GM12878 (cell line): ENCODE results near the gene HS6ST3. TPM values are rescaled to one million over a fixed set of nuclear protein-coding genes. Genes with fewer than 3 reads are reported as not detected.

Source experiments
- ATAC-seq: fragments of 200-7000 bp; cut with Tn5 transposase; 3 replicates; pipeline ENCODE4 v1.9.1; 2020; ENCODE audit warnings: mild to moderate bottlenecking, moderate library complexity
- BruUV-seq: library from RNA; stranded (reverse); fragments of 400-500 nt; replicated peaks from 2 replicates; lab custom pipeline; 2021; lab: Mats Ljungman, UMichigan
- CTCF ChIA-PET: fragments of 300-600 bp; sonication (Branson Sonifier 250); formaldehyde crosslinking; extraction: SDS; loops from one replicate; lab custom pipeline; 2021; ENCODE audit warnings: inconsistent platforms; lab: Yijun Ruan, JAX
- POLR2A ChIA-PET: fragments of 350-600 bp; formaldehyde crosslinking; extraction: SDS; loops from one replicate; lab custom pipeline; 2021; ENCODE audit warnings: inconsistent platforms; lab: Charles Lee
- RAD21 ChIA-PET: fragments of 300-600 bp; sonication (Branson Sonifier 250); formaldehyde crosslinking; loops from one replicate; lab custom pipeline; 2023; ENCODE audit warnings: antibody characterized with exemption; ENCODE audit not compliant: unreplicated experiment; lab: Charles Lee
- SMC1A ChIA-PET: fragments of 300-600 bp; sonication (Branson Sonifier 250); formaldehyde crosslinking; loops from one replicate; lab custom pipeline; 2023; ENCODE audit not compliant: unreplicated experiment, uncharacterized antibody; lab: Charles Lee
- DNase-seq: peaks from one replicate; pipeline ENCODE4 v3.0.0-alpha.2; 2011; ENCODE audit warnings: low read depth, low spot score
- FAIRE-seq: peaks from 3 replicates; lab custom pipeline; 2011; peaks lifted over from hg19 to GRCh38; lab: Jason Lieb, UNC
- H2AFZ ChIP-seq: 2 replicates; pipeline ENCODE4 v1.6.0; 2011; ENCODE audit warnings: low read depth, low read length, control low read depth; ENCODE audit not compliant: control insufficient read depth
- H3K27ac ChIP-seq: 2 replicates; pipeline ENCODE4 v1.5.1; 2011; ENCODE audit warnings: control low read depth; ENCODE audit not compliant: control insufficient read depth, insufficient read depth
- H3K27me3 ChIP-seq, 2 experiments: replicated peaks in 1 of 2; 2 replicates each; pipeline versions ENCODE4 v1.6.0 to v1.6.1; 2011; ENCODE audit warnings: low read length in 1 of 2; ENCODE audit not compliant: control insufficient read depth in 2 of 2, insufficient read depth in 2 of 2
- H3K36me3 ChIP-seq, 2 experiments: 2 replicates each; pipeline ENCODE4 v1.5.1; 2011; ENCODE audit warnings: low read length in 1 of 2; ENCODE audit not compliant: control insufficient read depth in 2 of 2, insufficient read depth in 2 of 2
- H3K4me1 ChIP-seq: 2 replicates; pipeline ENCODE4 v1.6.1; 2011; ENCODE audit warnings: mild to moderate bottlenecking, low read length, moderate library complexity, mixed read lengths; ENCODE audit not compliant: control insufficient read depth, insufficient read depth
- H3K4me2 ChIP-seq: 2 replicates; pipeline ENCODE4 v1.6.0; 2011; ENCODE audit warnings: control low read depth; ENCODE audit not compliant: control insufficient read depth, insufficient read depth
- H3K4me3 ChIP-seq: fragments of 200-600 bp; sonication (generic); 2 replicates; pipeline ENCODE4 v1.5.1; 2016
- H3K79me2 ChIP-seq: 2 replicates; pipeline ENCODE4 v1.6.0; 2011; ENCODE audit warnings: low read length; ENCODE audit not compliant: control insufficient read depth, insufficient read depth
- H3K9ac ChIP-seq: 2 replicates; pipeline ENCODE4 v1.8.0; 2011; ENCODE audit warnings: low read length, control low read depth, mixed read lengths; ENCODE audit not compliant: control insufficient read depth, insufficient read depth
- H3K9me3 ChIP-seq: replicated peaks from 3 replicates; pipeline ENCODE4 v1.5.1; 2011; ENCODE audit warnings: mild to moderate bottlenecking, low read length; ENCODE audit not compliant: control insufficient read depth, insufficient read depth
- H4K20me1 ChIP-seq: 2 replicates; pipeline ENCODE4 v1.6.0; 2011; ENCODE audit not compliant: control insufficient read depth, insufficient read depth
- ATF2 ChIP-seq: IDR thresholded peaks from 2 replicates; pipeline ENCODE4 v1.6.1; 2012; ENCODE audit warnings: low read length, inconsistent platforms
- BACH1 ChIP-seq: fragments of 450-650 bp; IDR thresholded peaks from 2 replicates; pipeline ENCODE4 v1.6.1; 2017; ENCODE audit warnings: mild to moderate bottlenecking, borderline replicate concordance
- BRCA1 ChIP-seq: IDR thresholded peaks from 2 replicates; pipeline ENCODE4 v1.6.1; 2011; ENCODE audit warnings: low read depth, low read length, improper control_type of control experiment
- CTCF ChIP-seq, 3 experiments: IDR thresholded peaks in 2 of 3; conservative IDR thresholded peaks in 1 of 3; 2 replicates each; pipeline ENCODE4 v1.5.1; 2011; ENCODE audit warnings: low read depth in 3 of 3, low read length in 3 of 3, mild to moderate bottlenecking in 3 of 3, control low read depth in 2 of 3, moderate library complexity in 2 of 3, inconsistent platforms in 1 of 3, mixed read lengths in 1 of 3; ENCODE audit not compliant: control insufficient read depth in 2 of 3, insufficient read depth in 1 of 3; ENCODE audit errors: extremely low read depth in 1 of 3
- CUX1 ChIP-seq: IDR thresholded peaks from 2 replicates; pipeline ENCODE4 v1.6.1; 2012; ENCODE audit warnings: improper control_type of control experiment, low read depth, low read length; ENCODE audit not compliant: insufficient replicate concordance
- DPF2 ChIP-seq: fragments of 450-650 bp; IDR thresholded peaks from 2 replicates; pipeline ENCODE4 v1.6.1; 2017; ENCODE audit warnings: mild to moderate bottlenecking
- E2F4 ChIP-seq: IDR thresholded peaks from 2 replicates; pipeline ENCODE4 v1.6.1; 2012; ENCODE audit warnings: low read depth, low read length, improper control_type of control experiment
- EGR1 ChIP-seq, 2 experiments: IDR thresholded peaks; 1 replicate in 1 of 2; 2 replicates in 1 of 2; pipeline ENCODE4 v1.6.1; 2011 to 2012; ENCODE audit warnings: low read depth in 2 of 2, low read length in 2 of 2, borderline replicate concordance in 1 of 2, mild to moderate bottlenecking in 1 of 2, moderate library complexity in 1 of 2
- HSF1 ChIP-seq: fragments of 150-350 bp; IDR thresholded peaks from 2 replicates; pipeline ENCODE4 v1.6.1; 2014; ENCODE audit warnings: mild to moderate bottlenecking, low read depth, low read length
- MEF2A ChIP-seq: IDR thresholded peaks from 2 replicates; pipeline ENCODE4 v1.6.1; 2011; ENCODE audit warnings: low read depth, mild to moderate bottlenecking, low read length, moderate library complexity; ENCODE audit not compliant: insufficient read depth
- TCF3 ChIP-seq: IDR thresholded peaks from 2 replicates; pipeline ENCODE4 v1.6.1; 2012; ENCODE audit warnings: low read depth, mild to moderate bottlenecking, low read length, borderline replicate concordance; ENCODE audit not compliant: insufficient read depth
- YBX1 ChIP-seq: fragments of 450-650 bp; IDR thresholded peaks from 2 replicates; pipeline ENCODE4 v1.6.1; 2016; ENCODE audit warnings: antibody characterized with exemption
- in situ Hi-C: fragments of 300-500 bp; cut with MboI; formaldehyde crosslinking; loops from 9 replicates; pipeline ENCODE4 v1.14.3; 2018; ENCODE audit warnings: mixed read lengths
- intact Hi-C: fragments of 100-400 bp; cut with micrococcal nuclease; formaldehyde crosslinking; loops from one replicate; pipeline ENCODE4 v1.14.2; 2022; ENCODE audit not compliant: unreplicated experiment
- polyA plus RNA-seq, 11 experiments: library from polyadenylated mRNA; depleted of rRNA in 4 of 11; unstranded in 6 of 11; stranded (reverse) in 5 of 11; fragments of >200 nt; fragmentation: Nextera tagmentation in 4 of 11; fragmentation: Illumina TruSeq in 1 of 11; extraction: Ambion mirVana in 4 of 11; extraction: Trizol in 1 of 11; gene quantifications; 1 replicate in 1 of 11; 2 replicates in 10 of 11; pipeline versions ENCODE4 v1.2.1 to v1.2.3, GENCODE V29; 2011 to 2016; ENCODE audit warnings: inconsistent platforms in 2 of 11, missing spikeins in 2 of 11, low read depth in 1 of 11
- total RNA-seq, 4 experiments: library from RNA; depleted of rRNA in 3 of 4; stranded (reverse); fragments of >200 nt in 3 of 4; fragmentation: Illumina TruSeq in 1 of 4; extraction: Trizol in 1 of 4; gene quantifications; 2 replicates each; pipeline versions ENCODE4 v1.2.1 to v1.2.3, GENCODE V29; 2013 to 2021

Gene HS6ST3
- total and polyA plus RNA-seq, 10 of the 15 experiments (the other 5 are each of a cell fraction or from before 2014, with no cell fraction given): under 0.01 to 2.9 TPM; not detected in 8

- TF ChIP-seq CUX1: no peak
These were observed 581.2 kb downstream of the HS6ST3 start (continued) for GRCh38 chr13:96671073-96671472.

GRCh38 chr13:96672016-96672415, 582.1 kb downstream of the HS6ST3 start:
- H3K4me2 ChIP-seq: no peak overlapping the region
- H4K20me1 ChIP-seq: no peaks in the 10 kb centered on the region
- no peak for FAIRE-seq
- no TSS peak for BruUV-seq
- H3K9ac ChIP-seq: no peak overlapping the region
- H3K27ac ChIP-seq: no peak overlapping the region
- H3K4me1 ChIP-seq: no peaks in the 10 kb centered on the region
- no peaks in the 10 kb centered on the region for H3K79me2 ChIP-seq
- ChIA-PET POLR2A (no interaction called here), RAD21 (no interaction called here), CTCF (no interaction called here), SMC1A (no interaction called here)
- no peaks in the 10 kb centered on the region for H3K9me3 ChIP-seq
- H3K4me3 ChIP-seq: no peak overlapping the region
- in situ Hi-C loops (no loop called here), intact Hi-C loops (no loop called here)
- no peak overlapping the region for H2AFZ ChIP-seq
- DNase-seq: no peak
- ATAC-seq: no peak
- H3K27me3 ChIP-seq: no peaks in the 10 kb centered on the region
- no peaks in the 10 kb centered on the region for H3K36me3 ChIP-seq
- TF ChIP-seq ATF2 (no peak), YBX1 (no peak), HSF1 (no peak), E2F4 (no peak), MEF2A (no peak), TCF3 (no peak), BRCA1 (no peak), DPF2 (no peak), CTCF (IDR thresholded peaks at IDR 0.05 in 2 of 3, conservative IDR thresholded peaks at IDR 0.05 in 1 of 3; ENCODE audit: control insufficient read depth in 2 of 3, extremely low read depth in 1 of 3, insufficient read depth in 1 of 3, low read depth in 3 of 3, low read length in 3 of 3) (no peak), EGR1 (IDR thresholded peaks at IDR 0.05; ENCODE audit: borderline replicate concordance in 1 of 2, low read depth in 2 of 2, low read length in 2 of 2) (no peak), BACH1 (no peak)
